ENCODE measurements around the gene RCHY1.
A peak's percentile ranks its signal among the peaks of the same experiment; 100 is the strongest.
"Not testable (repeated sequence)": the region's sequence is repeated elsewhere in the genome, so short reads cannot be mapped to it uniquely, and the experiment has no call there.

The RCHY1 gene

GRCh38 chr4:75547647-75548387 is 33.6 kb upstream of the RCHY1 start:
- DNase-seq (ENCODE audit: extremely low read depth, low read depth), result peak; percentile 17
- TF ChIP-seq CTCF (IDR thresholded peaks at IDR 0.05; ENCODE audit: low read depth, low read length, missing control alignments), result no peak
- H3K4me3 ChIP-seq (replicated peaks; ENCODE audit: low read depth, low read length), result no peak overlapping the region

GRCh38 chr4:75545526-75545925 is 31.3 kb upstream of the RCHY1 start:
- DNase-seq (ENCODE audit: extremely low read depth, low read depth), result no peak
- no peak for TF ChIP-seq CTCF (IDR thresholded peaks at IDR 0.05; ENCODE audit: low read depth, low read length, missing control alignments)
- no peak overlapping the region for H3K4me3 ChIP-seq (replicated peaks; ENCODE audit: low read depth, low read length)

- no peak for DNase-seq (ENCODE audit: extremely low read depth, low read depth)
- no peak for TF ChIP-seq CTCF (IDR thresholded peaks at IDR 0.05; ENCODE audit: low read depth, low read length, missing control alignments)
- H3K4me3 ChIP-seq (replicated peaks; ENCODE audit: low read depth, low read length), result no peak overlapping the region
Observed at GRCh38 chr4:75544870-75545269, 30.7 kb upstream of the RCHY1 start.

- not testable (repeated sequence) for H3K4me3 ChIP-seq (replicated peaks; ENCODE audit: low read depth, low read length); DNase-seq (ENCODE audit: extremely low read depth, low read depth)
Observed at GRCh38 chr4:75544220-75544619, 30.0 kb upstream of the RCHY1 start.

- H3K4me3 ChIP-seq (replicated peaks; ENCODE audit: low read depth, low read length), result no peak overlapping the region
- no peak for DNase-seq (ENCODE audit: extremely low read depth, low read depth)
- no peak for TF ChIP-seq CTCF (IDR thresholded peaks at IDR 0.05; ENCODE audit: low read depth, low read length, missing control alignments)
Observed at GRCh38 chr4:75542824-75543223, 28.6 kb upstream of the RCHY1 start.

- DNase-seq (ENCODE audit: extremely low read depth, low read depth); H3K4me3 ChIP-seq (replicated peaks; ENCODE audit: low read depth, low read length): not testable (repeated sequence)
Observed at GRCh38 chr4:75537308-75537707, 23.1 kb upstream of the RCHY1 start.

GRCh38 chr4:75533926-75534325 is 19.7 kb upstream of the RCHY1 start:
- H3K4me3 ChIP-seq (replicated peaks; ENCODE audit: low read depth, low read length); DNase-seq (ENCODE audit: extremely low read depth, low read depth): not testable (repeated sequence)

GRCh38 chr4:75533339-75533887 is 19.2 kb upstream of the RCHY1 start:
- H3K4me3 ChIP-seq (replicated peaks; ENCODE audit: low read depth, low read length); DNase-seq (ENCODE audit: extremely low read depth, low read depth): not testable (repeated sequence)

GRCh38 chr4:75531536-75532143 is 17.4 kb upstream of the RCHY1 start:
- not testable (repeated sequence) for H3K4me3 ChIP-seq (replicated peaks; ENCODE audit: low read depth, low read length); DNase-seq (ENCODE audit: extremely low read depth, low read depth)
